Astrocyte (in vitro differentiated cells and primary cell): Measurements from ENCODE around the gene DNAJC12.

Experiments used
- CTCF ChIP-seq: IDR thresholded peaks from 2 replicates; pipeline ENCODE4 v1.5.1; 2011; ENCODE audit warnings: low read depth, mild to moderate bottlenecking, inconsistent platforms, low read length, moderate library complexity; ENCODE audit not compliant: insufficient read depth
- EZH2 ChIP-seq: IDR thresholded peaks from 2 replicates; pipeline ENCODE4 v1.6.1; 2012; ENCODE audit warnings: mild to moderate bottlenecking, low read length, inconsistent platforms; ENCODE audit not compliant: insufficient read depth

- TF ChIP-seq CTCF (no peak), EZH2 (no peak)
Measured at GRCh38 chr10:67869996-67870395, 32.0 kb upstream of the DNAJC12 start.
